HepG2 (cell line): ENCODE results near the gene BMERB1. TPM values are rescaled to one million over a fixed set of nuclear protein-coding genes. Genes with fewer than 3 reads are reported as not detected.

Experiments used
- ATAC-seq: fragments of 200-7000 bp; cut with Tn5 transposase; 3 replicates; pipeline ENCODE4 v1.9.1; 2020; ENCODE audit warnings: mild to moderate bottlenecking, moderate library complexity
- BruUV-seq: library from RNA; stranded (reverse); fragments of 400-500 nt; replicated peaks from 2 replicates; lab custom pipeline; 2021; lab: Mats Ljungman, UMichigan
- CTCF ChIA-PET: fragments of 300-600 bp; formaldehyde crosslinking; extraction: SDS; loops from one replicate; lab custom pipeline; 2021; ENCODE audit warnings: low total read pairs, inconsistent platforms, low intra/inter-chr PET ratio; lab: Yijun Ruan, JAX
- POLR2A ChIA-PET: fragments of 350-600 bp; sonication (Branson Sonifier 250); formaldehyde crosslinking; loops from one replicate; lab custom pipeline; 2020; ENCODE audit warnings: antibody characterized with exemption, inconsistent platforms; lab: Yijun Ruan, JAX
- DNase-seq: peaks from one replicate; pipeline ENCODE4 v3.0.0-alpha.2; 2015; ENCODE audit warnings: low spot score
- FAIRE-seq: peaks from 3 replicates; lab custom pipeline; 2011; peaks lifted over from hg19 to GRCh38; lab: Jason Lieb, UNC
- H2AFZ ChIP-seq: one replicate; pipeline ENCODE4 v1.6.1; 2011; ENCODE audit warnings: low read length, inconsistent platforms
- H3K27ac ChIP-seq: fragments of 300-600 bp; 3 replicates; pipeline ENCODE4 v1.8.0; 2011; ENCODE audit warnings: mixed run types, mild to moderate bottlenecking, mixed read lengths, low read length, inconsistent platforms; ENCODE audit not compliant: insufficient read depth; ENCODE audit errors: extremely low read length
- H3K27me3 ChIP-seq, 2 experiments: fragments of 200-600 bp in 1 of 2; 2 replicates in 1 of 2; 3 replicates in 1 of 2; pipeline versions ENCODE4 v1.6.0 to v1.8.0; 2011; ENCODE audit warnings: low read length in 2 of 2, mild to moderate bottlenecking in 2 of 2, moderate library complexity in 2 of 2, inconsistent platforms in 1 of 2; ENCODE audit not compliant: insufficient read depth in 2 of 2, control insufficient read depth in 1 of 2
- H3K36me3 ChIP-seq, 2 experiments: fragments of 200-600 bp in 1 of 2; replicated peaks in 1 of 2; 2 replicates in 1 of 2; 3 replicates in 1 of 2; pipeline versions ENCODE4 v1.5.1 to v1.8.0; 2011; ENCODE audit warnings: low read length in 2 of 2, inconsistent platforms in 1 of 2; ENCODE audit not compliant: insufficient read depth in 2 of 2, control insufficient read depth in 1 of 2
- H3K4me1 ChIP-seq: 2 replicates; pipeline ENCODE4 v1.5.1; 2012; ENCODE audit warnings: low read length, inconsistent platforms; ENCODE audit not compliant: insufficient read depth
- H3K4me2 ChIP-seq: 2 replicates; pipeline ENCODE4 v1.6.0; 2011; ENCODE audit warnings: low read depth, low read length, inconsistent platforms
- H3K4me3 ChIP-seq, 3 experiments: fragments of 200-600 bp in 1 of 3; sonication (generic), shearing (Covaris generic) in 1 of 3; replicated peaks in 1 of 3; 2 replicates each; pipeline ENCODE4 v1.5.1; 2011 to 2016; ENCODE audit warnings: low read length in 3 of 3, inconsistent platforms in 2 of 3, low read depth in 2 of 3, mild to moderate bottlenecking in 2 of 3, control low read depth in 1 of 3, mixed read lengths in 1 of 3; ENCODE audit not compliant: insufficient read depth in 1 of 3
- H3K79me2 ChIP-seq: one replicate; pipeline ENCODE4 v1.6.1; 2011; ENCODE audit warnings: low read length, inconsistent platforms; ENCODE audit not compliant: insufficient read depth
- H3K9ac ChIP-seq: 2 replicates; pipeline ENCODE4 v1.6.0; 2011; ENCODE audit warnings: mild to moderate bottlenecking, low read depth, low read length, inconsistent platforms; ENCODE audit not compliant: insufficient read depth
- H3K9me3 ChIP-seq: 2 replicates; pipeline ENCODE4 v1.5.1; 2012; ENCODE audit warnings: mild to moderate bottlenecking, low read length
- H4K20me1 ChIP-seq: 2 replicates; pipeline ENCODE4 v1.6.0; 2011; ENCODE audit warnings: inconsistent platforms, mild to moderate bottlenecking, low read length, moderate library complexity; ENCODE audit not compliant: insufficient read depth
- CBX2 ChIP-seq, 2 experiments: fragments of 200-600 bp in 1 of 2; sonication (generic); formaldehyde crosslinking in 1 of 2; IDR thresholded peaks; 2 replicates each; pipeline versions ENCODE4 v1.7.0 to v1.8.1; 2018 to 2022; ENCODE audit warnings: low read depth in 2 of 2, low read length in 1 of 2, mild to moderate bottlenecking in 1 of 2, missing genetic modification reagents in 1 of 2
- GFI1 ChIP-seq: sonication (generic); formaldehyde crosslinking; IDR thresholded peaks from 2 replicates; pipeline ENCODE4 v1.5.0; 2020; ENCODE audit warnings: missing genetic modification reagents, mild to moderate bottlenecking, borderline replicate concordance
- RNF2 ChIP-seq: fragments of 450-650 bp; conservative IDR thresholded peaks from 2 replicates; pipeline ENCODE4 v1.6.1; 2016; ENCODE audit warnings: low read depth
- SNRNP70 ChIP-seq: fragments of 200-400 bp; formaldehyde crosslinking; IDR thresholded peaks from 2 replicates; pipeline ENCODE4 v1.6.1; 2017; ENCODE audit warnings: mild to moderate bottlenecking, low read depth, low read length, moderate library complexity
- ZBTB3 ChIP-seq: sonication (generic); formaldehyde crosslinking; IDR thresholded peaks from 2 replicates; pipeline ENCODE4 v1.4.0; 2020; ENCODE audit warnings: low read depth, mild to moderate bottlenecking, moderate library complexity, missing genetic modification reagents, borderline replicate concordance
- ZNF512 ChIP-seq: sonication (generic); formaldehyde crosslinking; IDR thresholded peaks from 2 replicates; pipeline ENCODE4 v1.4.0; 2020; ENCODE audit warnings: mild to moderate bottlenecking, missing genetic modification reagents
- ZNF629 ChIP-seq: sonication (generic); formaldehyde crosslinking; conservative IDR thresholded peaks from 2 replicates; pipeline ENCODE4 v1.5.0; 2020; ENCODE audit warnings: missing genetic modification reagents
- ZNF678 ChIP-seq: sonication (generic); formaldehyde crosslinking; IDR thresholded peaks from 2 replicates; pipeline ENCODE4 v1.4.0; 2020; ENCODE audit warnings: mild to moderate bottlenecking, missing genetic modification reagents
- ZSCAN31 ChIP-seq: sonication (generic); formaldehyde crosslinking; IDR thresholded peaks from 2 replicates; pipeline ENCODE4 v1.5.0; 2020; ENCODE audit warnings: low read depth, mild to moderate bottlenecking, missing genetic modification reagents
- WGBS: methylation state at CpG from one replicate; pipeline ENCODE4 v1.1.6; 2017; ENCODE audit warnings: low lambda C conversion rate; 5-methylcytosine and 5-hydroxymethylcytosine counted together
- in situ Hi-C: cut with HindIII; loops from 2 replicates; pipeline ENCODE4 v1.10.0; 2017; ENCODE audit warnings: low pct_unique_long_range_greater_than_20kb; ENCODE audit not compliant: extremely low pct_ligation_motif_present
- intact Hi-C: fragments of 100-400 bp; cut with micrococcal nuclease; formaldehyde crosslinking; loops from one replicate; pipeline ENCODE4 v1.10.0; 2022; ENCODE audit not compliant: unreplicated experiment
- polyA plus RNA-seq, 8 experiments: library from polyadenylated mRNA; depleted of rRNA in 3 of 8; stranded (reverse) in 7 of 8; unstranded in 1 of 8; fragments of >200 nt; fragmentation: Illumina TruSeq in 4 of 8; extraction: Trizol in 4 of 8; gene quantifications; 2 replicates each; pipeline versions ENCODE4 v1.2.1 to v1.2.3, GENCODE V29; 2011 to 2016; ENCODE audit warnings: low read depth in 4 of 8, missing spikeins in 1 of 8, mixed read lengths in 1 of 8; ENCODE audit not compliant: insufficient read depth in 1 of 8
- total RNA-seq, 5 experiments: library from RNA; depleted of rRNA; stranded (reverse); fragments of >200 nt; fragmentation: Illumina TruSeq; extraction: Trizol; gene quantifications; 2 replicates each; pipeline ENCODE4 v1.2.3, GENCODE V29; 2016; ENCODE audit warnings: low read depth in 1 of 5
- TF ChIP-seq, protein P1 (sequence below): sonication (generic); formaldehyde crosslinking; IDR thresholded peaks from 2 replicates; pipeline ENCODE4 v1.4.0; 2020; ENCODE audit warnings: missing genetic modification reagents

The BMERB1 gene
- total and polyA plus RNA-seq, 2 of the 13 experiments (the other 11 are each of a cell fraction or from before 2014, with no cell fraction given): 1.4 TPM

- Histone ChIP-seq H3K27ac (no peak overlapping the region), H3K4me2 (no peak overlapping the region), H3K9me3 (no peaks in the 10 kb centered on the region), H3K27me3 (no peaks in the 10 kb centered on the region), H2AFZ (no peak overlapping the region), H3K79me2 (no peaks in the 10 kb centered on the region)
- DNase-seq: no peak
- in situ Hi-C loops (no loop called here), intact Hi-C loops (no loop called here)
- 73% methylated on average over 5 of the region's 5 CpGs for WGBS
- BruUV-seq: no TSS peak
- TF ChIP-seq ZNF629 (CRISPR knock-in tag): peak; percentile 47; the same call in 1 of the 2 replicates
- TF ChIP-seq, protein P1, sequence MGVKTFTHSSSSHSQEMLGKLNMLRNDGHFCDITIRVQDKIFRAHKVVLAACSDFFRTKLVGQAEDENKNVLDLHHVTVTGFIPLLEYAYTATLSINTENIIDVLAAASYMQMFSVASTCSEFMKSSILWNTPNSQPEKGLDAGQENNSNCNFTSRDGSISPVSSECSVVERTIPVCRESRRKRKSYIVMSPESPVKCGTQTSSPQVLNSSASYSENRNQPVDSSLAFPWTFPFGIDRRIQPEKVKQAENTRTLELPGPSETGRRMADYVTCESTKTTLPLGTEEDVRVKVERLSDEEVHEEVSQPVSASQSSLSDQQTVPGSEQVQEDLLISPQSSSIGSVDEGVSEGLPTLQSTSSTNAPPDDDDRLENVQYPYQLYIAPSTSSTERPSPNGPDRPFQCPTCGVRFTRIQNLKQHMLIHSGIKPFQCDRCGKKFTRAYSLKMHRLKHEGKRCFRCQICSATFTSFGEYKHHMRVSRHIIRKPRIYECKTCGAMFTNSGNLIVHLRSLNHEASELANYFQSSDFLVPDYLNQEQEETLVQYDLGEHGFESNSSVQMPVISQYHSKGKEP (CRISPR knock-in tag): no peak
- TF ChIP-seq, all 625 proteins: peak for 1
- no peak for ATAC-seq
- H3K36me3 ChIP-seq: no peaks in the 10 kb centered on the region
- H3K9ac ChIP-seq: no peak overlapping the region
- POLR2A ChIA-PET: no interaction called here
- FAIRE-seq: no peak
- H3K4me3 ChIP-seq: no peak overlapping the region
- peaks cover 36% of the 10 kb centered on the region for H3K4me1 ChIP-seq
- no peaks in the 10 kb centered on the region for H4K20me1 ChIP-seq
- CTCF ChIA-PET: no interaction called here
Measured at GRCh38 chr16:15446901-15447300, 12.5 kb downstream of the BMERB1 start.

DNA sequence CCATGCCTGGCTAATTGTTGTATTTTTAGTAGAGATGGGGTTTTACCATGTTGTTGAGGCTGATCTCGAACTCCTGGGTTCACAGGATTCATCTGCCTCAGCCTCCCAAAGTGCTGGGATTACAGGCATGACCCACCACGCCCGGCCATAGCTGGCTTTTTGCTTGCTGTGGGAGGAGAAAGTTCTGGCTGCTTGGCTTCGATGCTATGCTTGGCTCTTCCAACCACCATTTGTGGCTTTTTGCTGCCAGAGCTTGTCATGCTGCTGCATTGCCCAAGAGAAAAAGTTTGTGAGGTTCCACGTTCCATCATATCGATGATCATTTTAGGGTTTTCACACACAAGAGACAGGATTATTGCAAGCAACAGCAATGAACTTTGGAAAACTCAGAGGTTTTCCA lies 16.2 kb downstream of the BMERB1 start:
- in situ Hi-C loops: no loop called here
- Histone ChIP-seq H3K36me3 (no peaks in the 10 kb centered on the region), H4K20me1 (no peaks in the 10 kb centered on the region), H2AFZ (no peak overlapping the region), H3K9me3 (no peaks in the 10 kb centered on the region), H3K4me2 (no peak overlapping the region), H3K27me3 (no peaks in the 10 kb centered on the region), H3K27ac (no peak overlapping the region), H3K4me1 (peaks cover 32% of the 10 kb centered on the region), H3K4me3 (no peak overlapping the region), H3K9ac (no peak overlapping the region), H3K79me2 (no peaks in the 10 kb centered on the region)
- BruUV-seq: no TSS peak
- no peak for TF ChIP-seq ZBTB3 (CRISPR knock-in tag)
- TF ChIP-seq RNF2: no peak
- no peak for TF ChIP-seq ZNF512 (CRISPR knock-in tag)
- TF ChIP-seq GFI1 (CRISPR knock-in tag): no peak
- TF ChIP-seq CBX2 (IDR thresholded peaks at IDR 0.05; ENCODE audit: low read depth, low read length): no peak
- no peak for TF ChIP-seq CBX2 (CRISPR knock-in tag; IDR thresholded peaks at IDR 0.05; ENCODE audit: low read depth)
- TF ChIP-seq SNRNP70: no peak
- TF ChIP-seq ZNF678: no peak
- TF ChIP-seq ZSCAN31 (CRISPR knock-in tag): no peak
- ATAC-seq: no peak
- intact Hi-C loops: no loop called here
- DNase-seq: no peak
- ChIA-PET POLR2A (interaction anchor here (1.0 kb wide), 1 partner anchor 23 kb away, joined by 3 read pairs; no protein-coding TSS in a partner anchor), CTCF (no interaction called here)
- no peak for FAIRE-seq
- 84% methylated on average over 6 of the region's 6 CpGs for WGBS
